Peyer's patch (tissue), 4 donors: ENCODE data around the gene SLC35G4.
"Not testable (repeated sequence)": the region's sequence is repeated elsewhere in the genome, so short reads cannot be mapped to it uniquely, and the experiment has no call there.

Experiments
- CTCF ChIP-seq, 6 experiments: fragments of 450-650 bp in 4 of 6; fragments of 200-600 bp in 2 of 6; sonication (generic) in 1 of 6; IDR thresholded peaks; one replicate each; pipeline ENCODE4 v1.5.1; 2017 to 2019; ENCODE audit warnings: antibody characterized with exemption in 6 of 6, mild to moderate bottlenecking in 3 of 6, moderate library complexity in 1 of 6
- POLR2A ChIP-seq, 2 donors: fragments of 450-650 bp; IDR thresholded peaks; one replicate each; pipeline ENCODE4 v1.5.1; 2017; ENCODE audit warnings: antibody characterized with exemption in 2 of 2, mild to moderate bottlenecking in 2 of 2, moderate library complexity in 2 of 2

GRCh38 chr18:11647310-11647709, 37.9 kb downstream of the SLC35G4 start:
- not testable (repeated sequence) for TF ChIP-seq POLR2A, CTCF (IDR thresholded peaks at IDR 0.05)
